SU-DHL-6 (cell line): ENCODE data around the gene FDXR.

Experiments used
- H2AFZ ChIP-seq: fragments of 200-600 bp; sonication (generic); 2 replicates; pipeline ENCODE4 v1.6.1; 2014; ENCODE audit warnings: low read depth, mild to moderate bottlenecking, moderate library complexity, mixed read lengths, antibody characterized with exemption, low read length; ENCODE audit not compliant: severe bottlenecking
- H3F3A ChIP-seq: fragments of 200-600 bp; shearing (Covaris generic); 2 replicates; pipeline ENCODE4 v1.6.0; 2016; ENCODE audit warnings: antibody characterized with exemption, mild to moderate bottlenecking; ENCODE audit not compliant: insufficient read depth
- H3K27ac ChIP-seq: fragments of 200-600 bp; sonication (generic); 2 replicates; pipeline ENCODE4 v1.5.1; 2016; ENCODE audit warnings: low read depth, mild to moderate bottlenecking, low read length, moderate library complexity, mixed read lengths
- H3K27me3 ChIP-seq: fragments of 200-600 bp; sonication (generic), shearing (Covaris generic); 2 replicates; pipeline ENCODE4 v1.6.0; 2014; ENCODE audit warnings: mild to moderate bottlenecking, low read length
- H3K36me3 ChIP-seq: fragments of 200-600 bp; sonication (generic); 2 replicates; pipeline ENCODE4 v1.6.1; 2014; ENCODE audit warnings: mild to moderate bottlenecking, low read length, mixed read lengths
- H3K4me2 ChIP-seq: fragments of 300-600, 200-600 bp; shearing (Covaris generic), sonication (generic); 2 replicates; pipeline ENCODE4 v1.6.0; 2014; ENCODE audit warnings: low read length, low read depth, mild to moderate bottlenecking; ENCODE audit not compliant: poor library complexity, severe bottlenecking
- H3K4me3 ChIP-seq: fragments of 200-600 bp; sonication (generic); 2 replicates; pipeline ENCODE4 v1.5.1; 2014; ENCODE audit warnings: antibody characterized with exemption, low read length, mild to moderate bottlenecking, mixed read lengths; ENCODE audit not compliant: insufficient read depth, poor library complexity, severe bottlenecking
- H3K79me2 ChIP-seq: fragments of 200-600 bp; sonication (generic); 2 replicates; pipeline ENCODE4 v1.6.1; 2014; ENCODE audit warnings: mild to moderate bottlenecking, low read length, moderate library complexity; ENCODE audit not compliant: insufficient read depth
- H3K9ac ChIP-seq: fragments of 200-600 bp; sonication (generic); 2 replicates; pipeline ENCODE4 v1.7.0; 2014; ENCODE audit warnings: mild to moderate bottlenecking, low read length
- H3K9me2 ChIP-seq: fragments of 200-600 bp; sonication (generic); replicated peaks from 2 replicates; pipeline ENCODE4 v1.6.1; 2014; ENCODE audit warnings: low read length; ENCODE audit not compliant: insufficient read depth
- H3K9me3 ChIP-seq: fragments of 200-600 bp; sonication (generic); 2 replicates; pipeline ENCODE4 v1.6.1; 2014; ENCODE audit warnings: low read length, mixed read lengths; ENCODE audit not compliant: insufficient read depth
- H4K20me1 ChIP-seq: fragments of 200-600 bp; sonication (generic); 2 replicates; pipeline ENCODE4 v1.6.1; 2014; ENCODE audit warnings: low read depth, mild to moderate bottlenecking, antibody characterized with exemption, low read length, moderate library complexity, mixed read lengths
- CTCF ChIP-seq: fragments of 200-600 bp; sonication (generic); IDR thresholded peaks from one replicate; pipeline ENCODE4 v1.5.1; 2017; ENCODE audit warnings: antibody characterized with exemption, mild to moderate bottlenecking, low read length, moderate library complexity; ENCODE audit not compliant: insufficient read depth, poor library complexity, severe bottlenecking
- EZH2phosphoT487 ChIP-seq: fragments of 200-600 bp; sonication (generic), shearing (Covaris generic); conservative IDR thresholded peaks from 2 replicates; pipeline ENCODE4 v1.6.1; 2018; ENCODE audit warnings: mild to moderate bottlenecking, antibody characterized with exemption, low read length, moderate library complexity, mixed read lengths

The FDXR gene

DNA sequence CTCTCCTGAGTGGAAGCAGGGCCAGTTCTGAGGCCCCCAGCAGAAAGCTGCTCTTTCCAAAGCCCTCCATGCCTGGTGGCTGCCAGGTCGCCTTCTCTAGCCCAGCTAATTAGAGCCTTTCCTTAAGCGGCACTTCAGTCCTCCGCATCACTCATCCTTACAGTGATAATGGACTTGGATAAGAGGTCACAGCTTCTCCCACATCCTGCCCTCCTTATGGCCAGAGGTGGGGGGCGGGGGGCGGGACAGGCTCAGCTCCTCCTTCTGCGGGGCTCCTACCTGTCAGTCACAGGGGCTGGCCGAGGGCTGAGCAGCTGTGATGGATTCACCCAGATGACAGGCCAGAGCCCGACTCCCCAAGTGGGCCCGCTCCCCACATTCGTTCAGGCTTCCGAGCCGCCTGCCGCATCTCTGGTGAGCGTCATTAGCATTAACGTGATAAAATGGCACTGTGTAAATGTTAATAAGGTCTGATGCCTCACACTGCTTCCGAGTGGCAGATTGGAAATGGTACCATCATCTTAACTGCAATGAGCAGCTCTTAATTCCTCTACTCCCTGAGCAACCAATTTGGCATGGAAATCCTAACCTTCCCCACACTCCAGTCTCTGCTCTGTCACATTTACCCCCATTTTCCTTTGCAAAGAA is 54.4 kb downstream of the FDXR start:
- no peaks in the 10 kb centered on the region for H3K36me3 ChIP-seq
- no peaks in the 10 kb centered on the region for H4K20me1 ChIP-seq
- no peaks in the 10 kb centered on the region for H3K9me3 ChIP-seq
- no peak overlapping the region for H3K4me3 ChIP-seq
- no peaks in the 10 kb centered on the region for H3K79me2 ChIP-seq
- H3K27me3 ChIP-seq = no peaks in the 10 kb centered on the region
- no peak overlapping the region for H2AFZ ChIP-seq
- H3K9ac ChIP-seq = no peak overlapping the region
- no peak overlapping the region for H3K4me2 ChIP-seq
- no peak overlapping the region for H3K27ac ChIP-seq
- H3F3A ChIP-seq = no peaks in the 10 kb centered on the region
- TF ChIP-seq CTCF = no peak
- no peak for TF ChIP-seq EZH2phosphoT487
- H3K9me2 ChIP-seq = no peaks in the 10 kb centered on the region

DNA sequence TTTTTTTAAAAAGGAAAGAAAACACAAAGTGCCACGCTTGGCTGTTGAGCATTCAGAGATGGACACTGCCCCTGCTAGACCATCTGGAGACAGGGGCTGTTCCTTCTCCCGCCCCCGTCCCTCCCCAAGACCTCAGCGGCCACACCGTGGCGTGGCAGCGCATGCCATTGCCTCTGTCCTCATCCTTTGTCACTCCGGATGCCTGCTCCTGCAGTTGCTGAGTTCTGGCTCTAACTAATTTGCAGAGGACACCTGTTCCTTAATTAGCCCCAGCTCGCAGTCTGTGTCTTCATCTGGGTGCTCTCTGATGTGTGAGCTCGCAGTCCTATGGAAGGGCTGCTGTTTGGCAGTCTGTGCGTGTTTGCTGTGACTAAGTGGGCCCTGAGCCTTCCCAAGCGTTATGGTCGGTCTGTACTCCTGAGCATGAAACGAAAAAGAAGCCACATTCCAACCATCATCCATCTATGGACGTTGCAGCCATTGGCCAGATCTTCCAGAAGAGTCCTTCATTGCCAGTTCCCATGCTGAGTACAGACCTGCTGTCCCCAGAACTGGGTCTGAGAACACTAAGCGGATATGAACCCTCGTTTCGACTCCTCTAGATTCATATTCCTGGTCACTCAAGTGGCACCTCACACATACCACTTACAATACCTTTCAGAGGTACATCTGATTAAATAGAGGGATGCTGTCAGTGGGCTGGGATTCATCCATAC is 55.7 kb downstream of the FDXR start:
- Histone ChIP-seq H3K9me3 (no peaks in the 10 kb centered on the region), H3K4me3 (no peak overlapping the region), H4K20me1 (no peaks in the 10 kb centered on the region), H3K4me2 (no peak overlapping the region), H3K9me2 (no peaks in the 10 kb centered on the region), H3K79me2 (no peaks in the 10 kb centered on the region), H3K27ac (no peak overlapping the region), H3K9ac (no peak overlapping the region), H2AFZ (no peak overlapping the region), H3F3A (no peaks in the 10 kb centered on the region), H3K27me3 (no peaks in the 10 kb centered on the region), H3K36me3 (no peaks in the 10 kb centered on the region)
- TF ChIP-seq EZH2phosphoT487 (no peak), CTCF (no peak)

GRCh38 chr17:74815550-74816370 is 57.0 kb downstream of the FDXR start:
- Histone ChIP-seq H2AFZ (no peak overlapping the region), H3K36me3 (no peaks in the 10 kb centered on the region), H3K9me3 (no peaks in the 10 kb centered on the region), H3K9me2 (no peaks in the 10 kb centered on the region), H3K79me2 (no peaks in the 10 kb centered on the region), H3K4me2 (no peak overlapping the region), H3K9ac (no peak overlapping the region), H4K20me1 (no peaks in the 10 kb centered on the region), H3K27me3 (no peaks in the 10 kb centered on the region), H3F3A (no peaks in the 10 kb centered on the region), H3K27ac (no peak overlapping the region), H3K4me3 (no peak overlapping the region)
- TF ChIP-seq EZH2phosphoT487 = no peak
- no peak for TF ChIP-seq CTCF
